GM19099 (cell line): ENCODE results near the gene ZIK1.

ENCODE experiments used
- POLR2A ChIP-seq: IDR thresholded peaks from 3 replicates; pipeline ENCODE4 v1.6.1; 2011; ENCODE audit warnings: low read depth; ENCODE audit not compliant: insufficient read length; ENCODE audit errors: extremely low read depth

Gene ZIK1

GRCh38 chr19:57583521-57584416 lies at the start of gene ZIK1:
Gene ZIK1 (plus strand): TSS chr19:57584145. CDS start chr19:57584357, 212 bp downstream.
- no peak for TF ChIP-seq POLR2A

GRCh38 chr19:57537953-57538547 lies 45.9 kb upstream of the ZIK1 start:
- no peak for TF ChIP-seq POLR2A

GRCh38 chr19:57546513-57546912 lies 37.4 kb upstream of the ZIK1 start:
- no peak for TF ChIP-seq POLR2A

GRCh38 chr19:57552432-57552831 lies 31.5 kb upstream of the ZIK1 start:
- no peak for TF ChIP-seq POLR2A

GRCh38 chr19:57557659-57558058 lies 26.3 kb upstream of the ZIK1 start:
- TF ChIP-seq POLR2A, result no peak

GRCh38 chr19:57558525-57558924 lies 25.4 kb upstream of the ZIK1 start:
- no peak for TF ChIP-seq POLR2A

GRCh38 chr19:57559008-57559403 lies 24.9 kb upstream of the ZIK1 start:
- no peak for TF ChIP-seq POLR2A

- peak; percentile 79 for TF ChIP-seq POLR2A
Measured at GRCh38 chr19:57559404-57560025, 24.4 kb upstream of the ZIK1 start, which contains the start of gene ZNF550. Gene ZNF550 (minus strand): TSS chr19:57559863. CDS start chr19:57559682, 181 bp downstream.

- no peak for TF ChIP-seq POLR2A
Measured at GRCh38 chr19:57560049-57560491, 23.9 kb upstream of the ZIK1 start.

- TF ChIP-seq POLR2A, result no peak
Measured at GRCh38 chr19:57563547-57563946, 20.4 kb upstream of the ZIK1 start.

- no peak for TF ChIP-seq POLR2A
Measured at GRCh38 chr19:57566396-57567265, 17.3 kb upstream of the ZIK1 start.

GRCh38 chr19:57570707-57571106 lies 13.2 kb upstream of the ZIK1 start:
- no peak for TF ChIP-seq POLR2A

GRCh38 chr19:57572415-57572947 lies 11.5 kb upstream of the ZIK1 start:
- TF ChIP-seq POLR2A, result no peak

- TF ChIP-seq POLR2A, result no peak
Measured at GRCh38 chr19:57576661-57577060, 7.3 kb upstream of the ZIK1 start.
